Upper lobe of left lung (tissue), 6 donors: ENCODE data around the gene MBD5. TPM values are rescaled to one million over a fixed set of nuclear protein-coding genes. Genes with fewer than 3 reads are reported as not detected.
"Not testable (repeated sequence)": the region's sequence is repeated elsewhere in the genome, so short reads cannot be mapped to it uniquely, and the experiment has no call there.

Experiments
- ATAC-seq, 2 donors: fragments of 200-7000 bp; cut with Tn5 transposase; one replicate each; pipeline ENCODE4 v1.9.1; 2022; ENCODE audit warnings: mild to moderate bottlenecking in 2 of 2, moderate library complexity in 2 of 2; ENCODE audit not compliant: low FRiP score in 2 of 2
- DNase-seq, 2 donors: peaks; one replicate each; pipeline ENCODE4 v3.0.0-alpha.2; 2019 to 2020
- H3K27ac ChIP-seq, 4 donors: fragments of 200-600 bp; sonication (generic); one replicate each; pipeline ENCODE4 v1.5.1; 2016 to 2019
- H3K27me3 ChIP-seq, 4 donors: fragments of 200-600 bp; sonication (generic); one replicate each; pipeline ENCODE4 v1.5.1; 2017 to 2019
- H3K36me3 ChIP-seq, 4 donors: fragments of 200-600 bp; sonication (generic); one replicate each; pipeline ENCODE4 v1.5.1; 2016 to 2019
- H3K4me1 ChIP-seq, 4 donors: fragments of 200-600 bp; sonication (generic); one replicate each; pipeline ENCODE4 v1.5.1; 2018 to 2019
- H3K4me3 ChIP-seq, 4 donors: fragments of 200-600 bp; sonication (generic); one replicate each; pipeline ENCODE4 v1.5.1; 2017 to 2019; ENCODE audit warnings: mild to moderate bottlenecking in 2 of 4, moderate library complexity in 1 of 4
- H3K9me3 ChIP-seq, 4 donors: fragments of 200-600 bp; sonication (generic); one replicate each; pipeline ENCODE4 v1.5.1; 2018 to 2019
- CTCF ChIP-seq, 6 experiments: fragments of 450-650 bp in 4 of 6; fragments of 200-600 bp in 2 of 6; sonication (generic) in 2 of 6; IDR thresholded peaks; one replicate each; pipeline ENCODE4 v1.5.1; 2016 to 2019; ENCODE audit warnings: antibody characterized with exemption in 6 of 6
- EP300 ChIP-seq, 4 donors: sonication (generic); formaldehyde crosslinking; IDR thresholded peaks; one replicate each; pipeline ENCODE4 v1.5.1; 2017; ENCODE audit warnings: antibody characterized with exemption in 4 of 4, control low read depth in 2 of 4
- POLR2A ChIP-seq, 4 donors: fragments of 450-650 bp; IDR thresholded peaks; one replicate each; pipeline ENCODE4 v1.5.1; 2016 to 2017; ENCODE audit warnings: antibody characterized with exemption in 4 of 4, mild to moderate bottlenecking in 2 of 4
- POLR2AphosphoS5 ChIP-seq, 2 donors: sonication (generic); formaldehyde crosslinking; IDR thresholded peaks; one replicate each; pipeline ENCODE4 v1.5.1; 2017; ENCODE audit warnings: antibody characterized with exemption in 2 of 2
- WGBS, 2 donors: methylation state at CpG; one replicate each; pipeline ENCODE4 v1.1.5; 2017 to 2018; 5-methylcytosine and 5-hydroxymethylcytosine counted together
- total RNA-seq, 6 donors: library from RNA; depleted of rRNA in 4 of 6; stranded (reverse); fragments of >200 nt in 4 of 6; gene quantifications; one replicate each; pipeline versions ENCODE4 v1.1.0 to v1.2.1, GENCODE V29; 2016 to 2021
- donor health status: DM: no; HTN: no; CAD: no; lungs with moderate emphysema.
- donor health status: DM: no; HTN: yes; CAD: no; lungs with severe emphysema.

The MBD5 gene
- total RNA-seq, 6 donors from 2014 or later = 22.6 to 99.5 (median 27.5) TPM

- no peak for ATAC-seq
Observed at GRCh38 chr2:147999126-147999525, 21.8 kb upstream of the MBD5 start.

GRCh38 chr2:148000095-148000494 lies 20.8 kb upstream of the MBD5 start:
- Histone ChIP-seq H3K27me3 (no peaks in the 10 kb centered on the region), H3K9me3 (peaks cover 0 to 8% (median 5%) of the 10 kb centered on the region in 4 donors), H3K36me3 (peaks cover 0 to 3% (median 1%) of the 10 kb centered on the region in 4 donors), H3K27ac (no peak overlapping the region), H3K4me1 (no peaks in the 10 kb centered on the region), H3K4me3 (no peak overlapping the region)
- ATAC-seq = no peak
- DNase-seq = no peak
- 69 to 92% methylated on average over 1 of the region's 1 CpG for WGBS, 2 donors
- TF ChIP-seq EP300 (IDR thresholded peaks at IDR 0.05) (no peak), POLR2A (IDR thresholded peaks at IDR 0.05) (no peak), CTCF (IDR thresholded peaks at IDR 0.05) (no peak), POLR2AphosphoS5 (IDR thresholded peaks at IDR 0.05) (no peak)

More at GRCh38 chr2:147999126-147999525, 21.8 kb upstream of the MBD5 start:
- no peak for TF ChIP-seq CTCF (IDR thresholded peaks at IDR 0.05)
- no peak overlapping the region for H3K4me3 ChIP-seq
- H3K9me3 ChIP-seq = peaks cover 0 to 8% (median 5%) of the 10 kb centered on the region in 4 donors
- no peak for DNase-seq
- 54 to 59% methylated on average over 2 of the region's 2 CpGs for WGBS, 2 donors
- H3K36me3 ChIP-seq = peaks cover 0 to 5% (median 2%) of the 10 kb centered on the region in 4 donors
- no peak overlapping the region for H3K27ac ChIP-seq
- H3K4me1 ChIP-seq = no peaks in the 10 kb centered on the region
- H3K27me3 ChIP-seq = no peaks in the 10 kb centered on the region

GRCh38 chr2:148002420-148002819 lies 18.5 kb upstream of the MBD5 start:
- H3K9me3 ChIP-seq, H3K36me3 ChIP-seq, DNase-seq, H3K4me1 ChIP-seq, ATAC-seq, H3K4me3 ChIP-seq, H3K27me3 ChIP-seq, H3K27ac ChIP-seq: not testable (repeated sequence)

GRCh38 chr2:148006249-148007007 lies 14.5 kb upstream of the MBD5 start:
- 84 to 93% methylated on average over 6 of the region's 6 CpGs for WGBS, 2 donors

More at GRCh38 chr2:148006249-148007007, 14.5 kb upstream of the MBD5 start:
- no peaks in the 10 kb centered on the region for H3K4me1 ChIP-seq
- TF ChIP-seq POLR2A (IDR thresholded peaks at IDR 0.05) (no peak), EP300 (IDR thresholded peaks at IDR 0.05) (no peak), POLR2AphosphoS5 (IDR thresholded peaks at IDR 0.05) (no peak), CTCF (IDR thresholded peaks at IDR 0.05) (no peak)
- DNase-seq = no peak
- H3K27me3 ChIP-seq = no peaks in the 10 kb centered on the region
- no peak overlapping the region for H3K4me3 ChIP-seq
- no peak overlapping the region for H3K27ac ChIP-seq
- ATAC-seq = peak in 1 of 2 donors; percentile 55
- peaks cover 0 to 8% (median 5%) of the 10 kb centered on the region in 4 donors for H3K9me3 ChIP-seq
- H3K36me3 ChIP-seq = no peaks in the 10 kb centered on the region
